Caco-2 (cell line): ENCODE measurements around the gene CIT. TPM values are rescaled to one million over a fixed set of nuclear protein-coding genes. Genes with fewer than 3 reads are reported as not detected.

Experiments used
- BruUV-seq: library from RNA; stranded (reverse); fragments of 400-500 nt; replicated peaks from 2 replicates; lab custom pipeline; 2021; lab: Mats Ljungman, UMichigan
- CTCF ChIA-PET: fragments of 300-600 bp; sonication (Branson Sonifier 250); formaldehyde crosslinking; loops from one replicate; lab custom pipeline; 2022; ENCODE audit warnings: antibody characterized with exemption; lab: Charles Lee
- POLR2A ChIA-PET: fragments of 300-600 bp; sonication (Branson Sonifier 250); formaldehyde crosslinking; loops from one replicate; lab custom pipeline; 2022; ENCODE audit warnings: antibody characterized with exemption; lab: Charles Lee
- DNase-seq, 2 experiments: peaks; one replicate each; pipeline versions ENCODE4 v3.0.0 to v3.0.0-alpha.2; 2020 to 2022
- H3K27me3 ChIP-seq: replicated peaks from 2 replicates; pipeline ENCODE4 v1.6.0; 2011; ENCODE audit warnings: low read length; ENCODE audit not compliant: control insufficient read depth, insufficient read depth
- H3K36me3 ChIP-seq: 2 replicates; pipeline ENCODE4 v1.5.1; 2011; ENCODE audit warnings: low read length; ENCODE audit not compliant: control insufficient read depth, insufficient read depth
- H3K4me1 ChIP-seq: fragments of 250-450 bp; sonication (Bioruptor Pico); 2 replicates; pipeline ENCODE4 v1.5.1; 2020; ENCODE audit warnings: mild to moderate bottlenecking
- H3K4me3 ChIP-seq: 2 replicates; pipeline ENCODE4 v1.5.1; 2011; ENCODE audit warnings: low read depth, mild to moderate bottlenecking, control low read depth, low read length
- H3K9me3 ChIP-seq: fragments of 250-450 bp; sonication (Bioruptor Pico); 2 replicates; pipeline ENCODE4 v1.5.1; 2020; ENCODE audit warnings: mild to moderate bottlenecking, moderate library complexity
- H3K27ac Mint-ChIP-seq: one replicate; pipeline ENCODE4 v1.8.0; 2022; ENCODE audit warnings: mixed read lengths; ENCODE audit not compliant: unreplicated experiment
- H3K27me3 Mint-ChIP-seq: one replicate; pipeline ENCODE4 v1.8.0; 2022; ENCODE audit warnings: mixed read lengths; ENCODE audit not compliant: insufficient read depth, unreplicated experiment
- H3K36me3 Mint-ChIP-seq: one replicate; pipeline ENCODE4 v1.8.0; 2022; ENCODE audit warnings: mild to moderate bottlenecking, mixed read lengths; ENCODE audit not compliant: insufficient read depth, unreplicated experiment
- H3K4me1 Mint-ChIP-seq: one replicate; pipeline ENCODE4 v1.8.0; 2022; ENCODE audit warnings: low read depth, mixed read lengths; ENCODE audit not compliant: unreplicated experiment
- H3K4me3 Mint-ChIP-seq: one replicate; pipeline ENCODE4 v1.8.0; 2022; ENCODE audit warnings: mild to moderate bottlenecking, moderate library complexity, mixed read lengths; ENCODE audit not compliant: unreplicated experiment
- H3K9me3 Mint-ChIP-seq: one replicate; pipeline ENCODE4 v1.8.0; 2022; ENCODE audit warnings: mixed read lengths; ENCODE audit not compliant: unreplicated experiment
- intact Hi-C: fragments of 100-400 bp; cut with micrococcal nuclease; formaldehyde crosslinking; loops from one replicate; pipeline ENCODE4 v1.10.0; 2022; ENCODE audit not compliant: unreplicated experiment
- total RNA-seq: library from RNA; stranded (reverse); gene quantifications from 2 replicates; pipeline ENCODE4 v1.2.3, GENCODE V29; 2022
- TF ChIP-seq, protein P1 (sequence below), 2 experiments: fragments of 200-600 bp in 1 of 2; IDR thresholded peaks; 1 replicate in 1 of 2; 2 replicates in 1 of 2; pipeline versions ENCODE4 v1.5.1 to v1.8.0; 2011 to 2022; ENCODE audit warnings: antibody characterized with exemption in 1 of 2, control low read depth in 1 of 2, inconsistent platforms in 1 of 2, low read depth in 1 of 2, low read length in 1 of 2, mild to moderate bottlenecking in 1 of 2, moderate library complexity in 1 of 2; ENCODE audit not compliant: insufficient read depth in 1 of 2, severe bottlenecking in 1 of 2, unreplicated experiment in 1 of 2

Gene CIT
- total RNA-seq, 1 experiment from 2014 or later = 55.9 TPM

DNA sequence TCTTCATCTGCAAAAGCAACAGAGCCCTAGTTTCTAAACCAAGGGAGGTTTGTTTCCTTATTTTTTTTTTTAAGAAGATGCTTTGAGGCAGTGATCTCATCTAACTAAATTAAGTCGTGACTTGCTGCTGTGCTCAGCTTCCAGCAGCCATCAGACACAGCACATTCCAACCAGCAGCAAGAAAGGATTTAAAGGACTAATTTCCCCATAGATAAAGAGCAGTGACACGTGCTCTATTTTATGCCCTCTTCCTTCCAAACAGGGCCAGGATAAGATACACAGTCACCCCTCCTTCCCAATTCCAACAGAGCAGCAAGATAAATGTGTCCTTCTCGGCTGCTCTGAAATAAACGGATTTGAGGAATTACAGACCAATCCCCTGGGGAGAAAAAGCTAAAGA lies 127.5 kb downstream of the CIT start:
- Histone ChIP-seq H3K4me1 (no peaks in the 10 kb centered on the region), H3K9me3 (peaks cover 12% of the 10 kb centered on the region), H3K4me3 (no peak overlapping the region), H3K27me3 (no peaks in the 10 kb centered on the region), H3K36me3 (no peaks in the 10 kb centered on the region)
- TF ChIP-seq, protein P1, sequence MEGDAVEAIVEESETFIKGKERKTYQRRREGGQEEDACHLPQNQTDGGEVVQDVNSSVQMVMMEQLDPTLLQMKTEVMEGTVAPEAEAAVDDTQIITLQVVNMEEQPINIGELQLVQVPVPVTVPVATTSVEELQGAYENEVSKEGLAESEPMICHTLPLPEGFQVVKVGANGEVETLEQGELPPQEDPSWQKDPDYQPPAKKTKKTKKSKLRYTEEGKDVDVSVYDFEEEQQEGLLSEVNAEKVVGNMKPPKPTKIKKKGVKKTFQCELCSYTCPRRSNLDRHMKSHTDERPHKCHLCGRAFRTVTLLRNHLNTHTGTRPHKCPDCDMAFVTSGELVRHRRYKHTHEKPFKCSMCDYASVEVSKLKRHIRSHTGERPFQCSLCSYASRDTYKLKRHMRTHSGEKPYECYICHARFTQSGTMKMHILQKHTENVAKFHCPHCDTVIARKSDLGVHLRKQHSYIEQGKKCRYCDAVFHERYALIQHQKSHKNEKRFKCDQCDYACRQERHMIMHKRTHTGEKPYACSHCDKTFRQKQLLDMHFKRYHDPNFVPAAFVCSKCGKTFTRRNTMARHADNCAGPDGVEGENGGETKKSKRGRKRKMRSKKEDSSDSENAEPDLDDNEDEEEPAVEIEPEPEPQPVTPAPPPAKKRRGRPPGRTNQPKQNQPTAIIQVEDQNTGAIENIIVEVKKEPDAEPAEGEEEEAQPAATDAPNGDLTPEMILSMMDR (IDR thresholded peaks at IDR 0.05; ENCODE audit: insufficient read depth in 1 of 2, low read depth in 1 of 2, low read length in 1 of 2, severe bottlenecking in 1 of 2, unreplicated experiment in 1 of 2) = no peak
- Mint-ChIP-seq H3K9me3 (peaks cover 12% of the 10 kb centered on the region), H3K27ac (no peak overlapping the region), H3K4me1 (no peaks in the 10 kb centered on the region), H3K27me3 (no peaks in the 10 kb centered on the region), H3K4me3 (no peak overlapping the region), H3K36me3 (peaks cover 51% of the 10 kb centered on the region)
- no TSS peak for BruUV-seq
- POLR2A ChIA-PET = no interaction called here
- CTCF ChIA-PET = no interaction called here
- no peak for DNase-seq
- intact Hi-C loops = no loop called here

- Mint-ChIP-seq H3K27ac (no peak overlapping the region), H3K4me3 (no peak overlapping the region), H3K36me3 (peaks cover 63% of the 10 kb centered on the region), H3K9me3 (peaks cover 24% of the 10 kb centered on the region), H3K27me3 (no peaks in the 10 kb centered on the region), H3K4me1 (no peaks in the 10 kb centered on the region)
- ChIA-PET POLR2A (no interaction called here), CTCF (no interaction called here)
- H3K4me1 ChIP-seq = no peaks in the 10 kb centered on the region
- H3K27me3 ChIP-seq = no peaks in the 10 kb centered on the region
- intact Hi-C loops = no loop called here
- H3K4me3 ChIP-seq = no peak overlapping the region
- TF ChIP-seq, protein P1 (IDR thresholded peaks at IDR 0.05; ENCODE audit: insufficient read depth in 1 of 2, low read depth in 1 of 2, low read length in 1 of 2, severe bottlenecking in 1 of 2, unreplicated experiment in 1 of 2) = no peak
- DNase-seq = no peak
- H3K9me3 ChIP-seq = peaks cover 15% of the 10 kb centered on the region
- no TSS peak for BruUV-seq
- no peaks in the 10 kb centered on the region for H3K36me3 ChIP-seq
Observed at GRCh38 chr12:119748497-119748896, 128.6 kb downstream of the CIT start.

- ChIA-PET POLR2A (no interaction called here), CTCF (no interaction called here)
- DNase-seq = no peak
- H3K36me3 ChIP-seq = no peaks in the 10 kb centered on the region
- H3K4me1 ChIP-seq = no peaks in the 10 kb centered on the region
- no peaks in the 10 kb centered on the region for H3K27me3 Mint-ChIP-seq
- no peak overlapping the region for H3K27ac Mint-ChIP-seq
- intact Hi-C loops = no loop called here
- H3K36me3 Mint-ChIP-seq = peaks cover 81% of the 10 kb centered on the region
- BruUV-seq = no TSS peak
- H3K4me3 ChIP-seq = no peak overlapping the region
- no peak overlapping the region for H3K4me3 Mint-ChIP-seq
- peaks cover 33% of the 10 kb centered on the region for H3K9me3 Mint-ChIP-seq
- peaks cover 15% of the 10 kb centered on the region for H3K9me3 ChIP-seq
- no peaks in the 10 kb centered on the region for H3K4me1 Mint-ChIP-seq
- H3K27me3 ChIP-seq = no peaks in the 10 kb centered on the region
- TF ChIP-seq, protein P1 (IDR thresholded peaks at IDR 0.05; ENCODE audit: insufficient read depth in 1 of 2, low read depth in 1 of 2, low read length in 1 of 2, severe bottlenecking in 1 of 2, unreplicated experiment in 1 of 2) = no peak
Observed at GRCh38 chr12:119746169-119746568, 131.0 kb downstream of the CIT start.
